ENCODE results near the gene RBMS3.

RBMS3 gene

GRCh38 chr3:29478611-29479010 lies 197.7 kb downstream of the RBMS3 start:
- no peak for TF ChIP-seq CTCF (IDR thresholded peaks at IDR 0.05; ENCODE audit: insufficient read depth, low read length, poor library complexity, severe bottlenecking)

GRCh38 chr3:29481249-29481648 lies 200.4 kb downstream of the RBMS3 start:
- no peak for DNase-seq (ENCODE audit: extremely low read depth, insufficient read length)
- Histone ChIP-seq H3K36me3 (ENCODE audit: control insufficient read depth, insufficient read depth, low read length) (no peaks in the 10 kb centered on the region), H3K4me3 (replicated peaks; ENCODE audit: low read depth, low read length) (no peak overlapping the region), H3K27me3 (replicated peaks; ENCODE audit: control insufficient read depth, insufficient read depth, low read length) (no peaks in the 10 kb centered on the region)
- no peak for TF ChIP-seq CTCF (IDR thresholded peaks at IDR 0.05; ENCODE audit: insufficient read depth, low read length, poor library complexity, severe bottlenecking)

More at GRCh38 chr3:29478611-29479010, 197.7 kb downstream of the RBMS3 start:
- Histone ChIP-seq H3K36me3 (ENCODE audit: control insufficient read depth, insufficient read depth, low read length) (no peaks in the 10 kb centered on the region), H3K4me3 (replicated peaks; ENCODE audit: low read depth, low read length) (no peak overlapping the region), H3K27me3 (replicated peaks; ENCODE audit: control insufficient read depth, insufficient read depth, low read length) (no peaks in the 10 kb centered on the region)
- no peak for DNase-seq (ENCODE audit: extremely low read depth, insufficient read length)

- Histone ChIP-seq H3K27me3 (replicated peaks; ENCODE audit: control insufficient read depth, insufficient read depth, low read length) (no peaks in the 10 kb centered on the region), H3K4me3 (replicated peaks; ENCODE audit: low read depth, low read length) (no peak overlapping the region), H3K36me3 (ENCODE audit: control insufficient read depth, insufficient read depth, low read length) (no peaks in the 10 kb centered on the region)
- DNase-seq (ENCODE audit: extremely low read depth, insufficient read length): peak; percentile 28
- no peak for TF ChIP-seq CTCF (IDR thresholded peaks at IDR 0.05; ENCODE audit: insufficient read depth, low read length, poor library complexity, severe bottlenecking)
These were observed 201.3 kb downstream of the RBMS3 start for GRCh38 chr3:29481969-29482767.

GRCh38 chr3:29484633-29485032 lies 203.8 kb downstream of the RBMS3 start:
- no peaks in the 10 kb centered on the region for H3K36me3 ChIP-seq (ENCODE audit: control insufficient read depth, insufficient read depth, low read length)
- H3K27me3 ChIP-seq (replicated peaks; ENCODE audit: control insufficient read depth, insufficient read depth, low read length): no peaks in the 10 kb centered on the region
- DNase-seq (ENCODE audit: extremely low read depth, insufficient read length): no peak
- no peak overlapping the region for H3K4me3 ChIP-seq (replicated peaks; ENCODE audit: low read depth, low read length)
- no peak for TF ChIP-seq CTCF (IDR thresholded peaks at IDR 0.05; ENCODE audit: insufficient read depth, low read length, poor library complexity, severe bottlenecking)

- H3K27me3 ChIP-seq (replicated peaks; ENCODE audit: control insufficient read depth, insufficient read depth, low read length): no peaks in the 10 kb centered on the region
These were observed 205.2 kb downstream of the RBMS3 start for GRCh38 chr3:29486096-29486495.

More at GRCh38 chr3:29486096-29486495, 205.2 kb downstream of the RBMS3 start:
- no peak for TF ChIP-seq CTCF (IDR thresholded peaks at IDR 0.05; ENCODE audit: insufficient read depth, low read length, poor library complexity, severe bottlenecking)
- no peak for DNase-seq (ENCODE audit: extremely low read depth, insufficient read length)
- no peaks in the 10 kb centered on the region for H3K36me3 ChIP-seq (ENCODE audit: control insufficient read depth, insufficient read depth, low read length)
- H3K4me3 ChIP-seq (replicated peaks; ENCODE audit: low read depth, low read length): no peak overlapping the region
